GM19193 (cell line): ENCODE measurements around the gene SAP25.

Experiments
- POLR2A ChIP-seq: IDR thresholded peaks from 4 replicates; pipeline ENCODE4 v1.6.1; 2011; ENCODE audit not compliant: insufficient read depth, insufficient read length; ENCODE audit errors: extremely low read depth

SAP25 gene

DNA sequence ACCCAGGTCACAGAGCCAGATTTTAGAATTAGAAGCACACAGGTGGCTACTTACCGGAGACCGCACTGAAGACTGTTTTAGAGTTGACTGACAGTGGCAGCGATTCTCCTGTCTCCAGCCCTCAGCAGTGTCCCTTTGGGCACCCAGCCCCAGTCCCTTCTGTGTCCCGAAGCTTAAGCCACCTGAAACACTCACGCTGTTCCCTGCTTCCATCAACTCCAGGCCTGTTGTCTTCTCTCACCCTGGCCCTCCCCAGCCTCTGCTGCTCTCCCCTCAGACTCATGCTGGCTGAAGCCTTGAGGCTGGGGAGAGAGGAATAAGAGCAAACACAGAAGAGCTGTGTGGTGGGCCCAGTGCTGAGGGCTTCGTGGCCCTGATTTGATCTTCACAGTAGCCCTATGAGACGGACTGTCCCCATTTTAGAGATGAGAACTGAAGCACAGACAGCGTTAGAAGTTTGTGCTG lies 10.6 kb downstream of the SAP25 start:
- TF ChIP-seq POLR2A: no peak

- no peak for TF ChIP-seq POLR2A
These were observed 11.3 kb downstream of the SAP25 start for GRCh38 chr7:100562195-100563099.

- TF ChIP-seq POLR2A: no peak
These were observed 12.1 kb downstream of the SAP25 start for GRCh38 chr7:100561491-100562194.

DNA sequence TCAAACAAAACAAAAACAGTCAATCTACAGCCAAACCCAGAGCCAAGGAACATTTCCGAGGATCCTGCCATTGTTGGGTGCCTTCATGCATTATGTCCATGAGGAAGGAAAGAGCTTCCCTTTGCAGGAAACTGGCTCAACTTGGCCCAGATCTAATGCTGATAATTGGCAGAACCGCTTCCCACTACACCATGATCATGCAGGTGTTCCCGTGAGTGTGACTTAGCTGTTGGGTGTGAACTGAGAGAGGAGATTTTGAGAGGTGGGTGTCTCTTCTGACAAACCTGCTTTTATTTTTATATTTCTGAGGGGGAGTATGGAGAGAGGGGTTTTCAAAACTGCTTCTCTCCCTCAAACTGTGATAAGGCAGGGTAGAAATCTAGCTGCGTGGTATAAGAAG lies 14.6 kb downstream of the SAP25 start:
- TF ChIP-seq POLR2A: no peak

GRCh38 chr7:100556541-100556940 lies 17.2 kb downstream of the SAP25 start:
- no peak for TF ChIP-seq POLR2A

GRCh38 chr7:100555701-100556100 lies 18.0 kb downstream of the SAP25 start:
- no peak for TF ChIP-seq POLR2A

- TF ChIP-seq POLR2A: no peak
These were observed 20.7 kb downstream of the SAP25 start for GRCh38 chr7:100553032-100553431.

DNA sequence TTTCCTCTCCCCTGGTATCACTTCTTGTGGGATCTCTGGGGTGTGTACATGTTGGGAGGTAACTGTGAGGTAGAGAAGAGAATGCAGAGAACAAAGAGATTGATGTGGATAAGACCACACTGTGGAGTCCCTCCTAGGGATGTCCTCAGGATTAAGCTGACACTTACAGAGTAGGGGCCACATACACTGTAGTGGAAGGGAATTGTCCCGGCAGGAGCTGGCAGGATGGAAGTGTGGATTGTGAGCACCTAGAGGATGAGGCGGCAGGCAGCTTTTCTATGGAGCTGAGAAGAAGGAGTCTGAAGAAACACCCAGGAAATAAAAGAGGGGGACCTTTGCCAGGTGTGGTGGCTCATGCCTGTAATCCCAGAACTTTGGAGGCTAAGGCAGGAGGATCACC lies 21.2 kb downstream of the SAP25 start:
- no peak for TF ChIP-seq POLR2A

GRCh38 chr7:100547872-100548271 lies 25.8 kb downstream of the SAP25 start:
- TF ChIP-seq POLR2A: no peak

- no peak for TF ChIP-seq POLR2A
These were observed 26.5 kb downstream of the SAP25 start for GRCh38 chr7:100546926-100547800.

- TF ChIP-seq POLR2A: no peak
These were observed 27.4 kb downstream of the SAP25 start for GRCh38 chr7:100546129-100546925.

GRCh38 chr7:100545360-100546128 lies 28.2 kb downstream of the SAP25 start:
- peak; percentile 52 for TF ChIP-seq POLR2A

DNA sequence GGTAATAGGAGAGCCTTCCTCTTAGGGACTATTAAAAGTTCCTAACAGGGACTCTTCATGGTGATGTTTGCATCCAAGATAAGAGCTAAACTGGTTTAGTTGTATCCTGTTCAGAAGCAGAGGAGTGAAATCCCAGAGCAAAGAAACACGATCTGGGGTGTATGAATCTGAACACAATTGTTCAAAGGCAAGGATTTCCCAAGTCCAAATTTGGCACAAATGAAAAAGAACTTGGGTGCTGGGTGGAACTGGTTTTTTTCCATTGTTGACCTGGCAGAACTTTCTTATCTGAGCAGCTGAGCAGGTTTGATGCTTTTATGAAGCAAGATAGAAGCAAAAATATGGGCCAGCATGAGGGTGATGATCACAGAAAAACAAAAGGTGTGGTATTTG lies 28.7 kb downstream of the SAP25 start:
- no peak for TF ChIP-seq POLR2A
